Dendritic cell treated with granulocyte-macrophage colony-stimulating factor and Interleukin-4, amounts not matched to agents 40 ng/mL and 50 ng/mL, for 4 days (primary cell): Measurements from ENCODE around the gene ATN1.

Experiments
- H3K27ac Mint-ChIP-seq: one replicate; pipeline ENCODE4 v1.8.0; 2022; ENCODE audit warnings: mild to moderate bottlenecking, mixed read lengths
- H3K27me3 Mint-ChIP-seq: one replicate; pipeline ENCODE4 v1.8.0; 2022; ENCODE audit warnings: mild to moderate bottlenecking, mixed read lengths
- H3K36me3 Mint-ChIP-seq: one replicate; pipeline ENCODE4 v1.8.0; 2022; ENCODE audit warnings: low read depth, mixed read lengths
- H3K4me1 Mint-ChIP-seq: one replicate; pipeline ENCODE4 v1.8.0; 2022; ENCODE audit warnings: low read depth, mixed read lengths
- H3K4me3 Mint-ChIP-seq: one replicate; pipeline ENCODE4 v1.8.0; 2022; ENCODE audit warnings: mild to moderate bottlenecking, moderate library complexity, mixed read lengths
- H3K9me3 Mint-ChIP-seq: one replicate; pipeline ENCODE4 v1.8.0; 2022; ENCODE audit warnings: mixed read lengths
- intact Hi-C: fragments of 100-400 bp; cut with micrococcal nuclease; formaldehyde crosslinking; loops from one replicate; pipeline ENCODE4 v1.15.0; 2022

ATN1 gene

GRCh38 chr12:6965714-6966113, 38.0 kb downstream of the ATN1 start:
- H3K27ac Mint-ChIP-seq = peak overlapping the region; percentile 93
- H3K4me3 Mint-ChIP-seq = no peak overlapping the region
- peaks cover 72% of the 10 kb centered on the region for H3K36me3 Mint-ChIP-seq
- intact Hi-C loops = loop anchor here (1.0 kb wide), 2 partner anchors 21 to 53 kb away; partner anchors contain the start of genes C12orf57 and LPCAT3
- H3K4me1 Mint-ChIP-seq = peaks cover 73% of the 10 kb centered on the region
- H3K27me3 Mint-ChIP-seq = no peaks in the 10 kb centered on the region
- H3K9me3 Mint-ChIP-seq = no peaks in the 10 kb centered on the region

- no peak overlapping the region for H3K4me3 Mint-ChIP-seq
- H3K36me3 Mint-ChIP-seq = peaks cover 70% of the 10 kb centered on the region
- H3K27ac Mint-ChIP-seq = no peak overlapping the region
- H3K9me3 Mint-ChIP-seq = no peaks in the 10 kb centered on the region
- intact Hi-C loops = no loop called here
- H3K27me3 Mint-ChIP-seq = no peaks in the 10 kb centered on the region
- peaks cover 67% of the 10 kb centered on the region for H3K4me1 Mint-ChIP-seq
These were observed 38.6 kb downstream of the ATN1 start for GRCh38 chr12:6966351-6966750.

- H3K9me3 Mint-ChIP-seq = no peaks in the 10 kb centered on the region
- peaks cover 64% of the 10 kb centered on the region for H3K4me1 Mint-ChIP-seq
- H3K4me3 Mint-ChIP-seq = no peak overlapping the region
- H3K36me3 Mint-ChIP-seq = peaks cover 67% of the 10 kb centered on the region
- H3K27me3 Mint-ChIP-seq = no peaks in the 10 kb centered on the region
- intact Hi-C loops = no loop called here
- H3K27ac Mint-ChIP-seq = no peak overlapping the region
These were observed 39.9 kb downstream of the ATN1 start for GRCh38 chr12:6967651-6968100.

GRCh38 chr12:6968426-6968825, 40.7 kb downstream of the ATN1 start:
- Mint-ChIP-seq H3K9me3 (no peaks in the 10 kb centered on the region), H3K4me3 (no peak overlapping the region), H3K27ac (peak overlapping the region; percentile 87), H3K4me1 (peaks cover 64% of the 10 kb centered on the region), H3K27me3 (no peaks in the 10 kb centered on the region), H3K36me3 (peaks cover 74% of the 10 kb centered on the region)
- intact Hi-C loops = no loop called here

DNA sequence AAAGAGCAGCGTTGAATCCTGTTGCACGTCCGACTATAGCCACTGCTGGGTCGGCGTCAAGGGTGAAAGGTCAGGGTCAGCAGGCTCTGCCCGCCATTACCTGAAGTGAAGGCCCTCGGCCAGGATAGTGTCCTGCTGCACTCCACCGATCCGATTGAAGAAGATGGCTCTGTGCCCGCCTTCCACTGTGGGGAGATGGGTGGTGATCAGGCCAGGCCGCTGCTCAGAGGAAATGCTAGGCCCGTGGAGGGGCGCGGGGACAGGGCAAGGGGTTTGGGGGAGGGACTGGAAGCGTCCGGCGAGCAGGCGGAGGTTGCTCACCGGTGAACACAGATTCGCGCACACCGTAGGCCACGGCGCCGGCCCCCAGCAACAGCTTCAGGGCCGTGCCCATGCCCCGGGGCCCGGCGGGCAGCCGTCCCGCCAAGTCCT, 42.4 kb downstream of the ATN1 start:
- Mint-ChIP-seq H3K27me3 (no peaks in the 10 kb centered on the region), H3K4me1 (peaks cover 50% of the 10 kb centered on the region), H3K27ac (peak overlapping the region; percentile 87), H3K36me3 (peaks cover 86% of the 10 kb centered on the region), H3K9me3 (no peaks in the 10 kb centered on the region), H3K4me3 (peak overlapping the region; percentile 100)
- intact Hi-C loops = loop anchor here (1.0 kb wide), 1 partner anchor 48 kb away; the partner anchor contains the start of gene LPCAT3

DNA sequence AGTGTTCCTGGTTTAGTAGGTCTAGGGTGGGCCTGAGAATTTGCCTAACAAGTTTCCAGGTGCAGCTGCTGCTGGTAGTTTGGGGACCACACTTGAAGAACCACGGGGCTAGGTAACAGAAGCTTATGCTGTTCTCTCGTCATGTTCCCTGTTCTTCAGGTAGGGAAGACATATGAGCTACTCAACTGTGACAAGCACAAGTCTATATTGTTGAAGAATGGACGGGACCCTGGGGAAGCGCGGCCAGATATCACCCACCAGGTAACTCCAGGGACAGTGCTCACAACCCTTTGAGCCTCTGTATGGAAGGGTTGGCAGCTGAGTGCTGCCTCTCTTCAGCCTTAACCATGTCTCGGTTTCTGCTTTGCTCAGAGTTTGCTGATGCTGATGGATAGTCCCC, 46.4 kb downstream of the ATN1 start:
- no peak overlapping the region for H3K27ac Mint-ChIP-seq
- intact Hi-C loops = no loop called here

GRCh38 chr12:6975297-6976032, 47.7 kb downstream of the ATN1 start:
- Mint-ChIP-seq H3K36me3 (peaks cover 88% of the 10 kb centered on the region), H3K4me1 (peaks cover 29% of the 10 kb centered on the region), H3K27ac (no peak overlapping the region), H3K9me3 (no peaks in the 10 kb centered on the region), H3K27me3 (no peaks in the 10 kb centered on the region), H3K4me3 (no peak overlapping the region)
- intact Hi-C loops = no loop called here

More for the DNA sequence above, 46.4 kb downstream of the ATN1 start:
- no peaks in the 10 kb centered on the region for H3K9me3 Mint-ChIP-seq
- peaks cover 38% of the 10 kb centered on the region for H3K4me1 Mint-ChIP-seq
- H3K36me3 Mint-ChIP-seq = peaks cover 86% of the 10 kb centered on the region
- no peaks in the 10 kb centered on the region for H3K27me3 Mint-ChIP-seq
- H3K4me3 Mint-ChIP-seq = no peak overlapping the region

DNA sequence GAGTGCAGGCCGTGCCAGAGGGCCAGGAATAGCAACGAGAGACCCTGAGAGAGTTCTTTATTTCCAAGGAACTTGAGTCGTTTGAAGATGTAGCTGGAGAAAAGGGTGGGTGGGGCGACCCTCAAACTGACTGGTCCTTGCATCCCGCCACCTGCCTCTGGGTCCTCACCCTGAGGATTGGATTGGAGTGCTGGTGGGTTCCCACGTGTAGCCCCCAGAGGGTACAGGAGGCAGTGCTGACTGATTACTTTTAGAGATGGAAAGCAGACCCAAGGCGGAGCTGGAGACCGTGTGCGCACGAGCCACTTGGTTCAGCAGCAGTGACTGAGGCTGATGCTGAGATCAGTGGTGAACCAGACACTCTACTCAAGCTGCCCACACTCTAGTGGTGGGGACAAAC, 49.9 kb downstream of the ATN1 start:
- Mint-ChIP-seq H3K4me3 (no peak overlapping the region), H3K27ac (no peak overlapping the region), H3K9me3 (no peaks in the 10 kb centered on the region), H3K4me1 (peaks cover 19% of the 10 kb centered on the region), H3K36me3 (peaks cover 100% of the 10 kb centered on the region), H3K27me3 (no peaks in the 10 kb centered on the region)
- intact Hi-C loops = no loop called here

GRCh38 chr12:6978188-6978587, 50.4 kb downstream of the ATN1 start:
- no peaks in the 10 kb centered on the region for H3K27me3 Mint-ChIP-seq
- H3K4me1 Mint-ChIP-seq = peaks cover 13% of the 10 kb centered on the region
- H3K27ac Mint-ChIP-seq = no peak overlapping the region
- H3K9me3 Mint-ChIP-seq = no peaks in the 10 kb centered on the region
- H3K36me3 Mint-ChIP-seq = peaks cover 100% of the 10 kb centered on the region
- H3K4me3 Mint-ChIP-seq = no peak overlapping the region
- intact Hi-C loops = no loop called here

DNA sequence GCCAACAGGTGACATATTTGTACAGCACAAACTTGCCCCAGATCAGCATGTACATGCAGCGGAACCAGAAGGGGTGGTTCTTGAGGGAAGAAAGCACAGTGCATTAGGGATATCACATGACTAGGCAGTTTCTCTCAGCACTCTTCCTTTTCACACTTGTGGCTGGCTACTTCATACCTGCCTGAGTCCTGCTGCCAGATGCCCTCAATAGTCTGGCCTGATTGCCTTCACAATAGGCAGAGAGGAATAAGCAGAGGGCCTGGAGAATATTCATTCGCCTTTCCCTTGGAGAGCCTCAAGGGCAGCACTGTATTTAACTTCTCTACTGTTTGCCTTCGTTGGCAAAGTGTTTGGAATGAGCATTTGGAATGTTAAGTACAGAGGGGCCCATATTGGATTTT, 50.9 kb downstream of the ATN1 start:
- H3K4me3 Mint-ChIP-seq = no peak overlapping the region
- intact Hi-C loops = no loop called here
- no peak overlapping the region for H3K27ac Mint-ChIP-seq
- H3K9me3 Mint-ChIP-seq = no peaks in the 10 kb centered on the region
- H3K27me3 Mint-ChIP-seq = no peaks in the 10 kb centered on the region
- H3K36me3 Mint-ChIP-seq = peaks cover 100% of the 10 kb centered on the region
- peaks cover 9% of the 10 kb centered on the region for H3K4me1 Mint-ChIP-seq

GRCh38 chr12:6979021-6979420, 51.3 kb downstream of the ATN1 start:
- H3K27me3 Mint-ChIP-seq = no peaks in the 10 kb centered on the region
- H3K27ac Mint-ChIP-seq = no peak overlapping the region
- H3K36me3 Mint-ChIP-seq = peaks cover 97% of the 10 kb centered on the region
- peaks cover 9% of the 10 kb centered on the region for H3K4me1 Mint-ChIP-seq
- H3K9me3 Mint-ChIP-seq = no peaks in the 10 kb centered on the region
- intact Hi-C loops = no loop called here
- H3K4me3 Mint-ChIP-seq = no peak overlapping the region

GRCh38 chr12:6979453-6979852, 51.7 kb downstream of the ATN1 start:
- Mint-ChIP-seq H3K4me3 (no peak overlapping the region), H3K9me3 (no peaks in the 10 kb centered on the region), H3K27ac (no peak overlapping the region), H3K36me3 (peaks cover 93% of the 10 kb centered on the region), H3K4me1 (peaks cover 9% of the 10 kb centered on the region), H3K27me3 (no peaks in the 10 kb centered on the region)
- intact Hi-C loops = no loop called here

GRCh38 chr12:6980075-6980474, 52.3 kb downstream of the ATN1 start:
- peaks cover 87% of the 10 kb centered on the region for H3K36me3 Mint-ChIP-seq

DNA sequence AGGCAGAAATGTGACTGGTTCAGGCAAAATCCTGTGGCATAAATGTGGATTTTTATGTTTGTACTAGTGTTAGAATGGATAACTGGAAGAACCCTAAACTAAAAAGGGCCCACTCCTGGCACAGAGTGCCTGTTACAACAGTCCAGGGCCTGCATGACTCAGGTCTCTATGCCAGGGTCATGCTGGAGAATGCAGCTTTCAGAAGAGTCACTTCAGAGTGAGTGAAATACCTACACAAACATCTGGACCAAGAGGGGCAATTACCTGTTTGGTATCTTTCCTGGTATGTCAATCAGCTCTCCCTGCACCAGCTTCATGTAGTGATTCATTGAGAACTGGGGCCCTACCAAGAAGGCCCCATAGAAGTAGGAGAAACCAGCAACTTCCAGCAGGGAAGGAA, 53.0 kb downstream of the ATN1 start:
- no peaks in the 10 kb centered on the region for H3K9me3 Mint-ChIP-seq
- H3K36me3 Mint-ChIP-seq = peaks cover 80% of the 10 kb centered on the region
- H3K27me3 Mint-ChIP-seq = no peaks in the 10 kb centered on the region
- H3K4me1 Mint-ChIP-seq = peaks cover 9% of the 10 kb centered on the region
- H3K27ac Mint-ChIP-seq = no peak overlapping the region
- no peak overlapping the region for H3K4me3 Mint-ChIP-seq
- intact Hi-C loops = no loop called here

More at GRCh38 chr12:6980075-6980474, 52.3 kb downstream of the ATN1 start:
- H3K9me3 Mint-ChIP-seq = no peaks in the 10 kb centered on the region
- intact Hi-C loops = no loop called here
- no peak overlapping the region for H3K4me3 Mint-ChIP-seq
- H3K27ac Mint-ChIP-seq = no peak overlapping the region
- peaks cover 9% of the 10 kb centered on the region for H3K4me1 Mint-ChIP-seq
- no peaks in the 10 kb centered on the region for H3K27me3 Mint-ChIP-seq
